CD4-positive, alpha-beta memory T cell (primary cell): ENCODE data around the gene SSC5D. TPM values are rescaled to one million over a fixed set of nuclear protein-coding genes. Genes with fewer than 3 reads are reported as not detected.
A peak's percentile ranks its signal among the peaks of the same experiment; 100 is the strongest.

Experiments
- CTCF ChIA-PET: fragments of 350-600 bp; sonication (Branson Sonifier 250); formaldehyde crosslinking; loops from one replicate; lab custom pipeline; 2021; ENCODE audit warnings: inconsistent platforms; ENCODE audit not compliant: partially characterized antibody; lab: Charles Lee
- POLR2A ChIA-PET: fragments of 350-600 bp; sonication (Branson Sonifier 250); formaldehyde crosslinking; loops from one replicate; lab custom pipeline; 2021; ENCODE audit not compliant: partially characterized antibody; lab: Charles Lee
- DNase-seq, 5 donors: peaks; one replicate each; pipeline versions ENCODE4 v3.0.0 to v3.0.0-alpha.2; 2020 to 2022; ENCODE audit warnings: mixed read lengths in 1 of 5
- H3K27ac ChIP-seq: one replicate; pipeline ENCODE4 v1.7.0; 2013; ENCODE audit warnings: low read depth, low read length
- H3K27me3 ChIP-seq: 2 replicates; pipeline ENCODE4 v1.7.0; 2013; ENCODE audit warnings: mild to moderate bottlenecking, low read length, moderate library complexity; ENCODE audit not compliant: insufficient read depth
- H3K36me3 ChIP-seq: 2 replicates; pipeline ENCODE4 v1.7.0; 2013; ENCODE audit warnings: mild to moderate bottlenecking, low read length, moderate library complexity; ENCODE audit not compliant: insufficient read depth
- H3K4me1 ChIP-seq: 2 replicates; pipeline ENCODE4 v1.7.0; 2013; ENCODE audit warnings: mild to moderate bottlenecking, low read length, moderate library complexity; ENCODE audit not compliant: insufficient read depth
- H3K4me3 ChIP-seq, 2 donors: one replicate each; pipeline ENCODE4 v1.7.0; 2013; ENCODE audit warnings: low read length in 2 of 2, mild to moderate bottlenecking in 1 of 2
- H3K9me3 ChIP-seq, 2 donors: one replicate each; pipeline ENCODE4 v1.7.0; 2013; ENCODE audit warnings: low read length in 2 of 2, control low read depth in 1 of 2; ENCODE audit not compliant: control insufficient read depth in 1 of 2
- H3K27ac Mint-ChIP-seq, 7 donors: one replicate each; pipeline ENCODE4 v1.8.0; 2020 to 2021; ENCODE audit warnings: mixed read lengths in 7 of 7, mild to moderate bottlenecking in 6 of 7, inconsistent platforms in 3 of 7, moderate library complexity in 3 of 7
- H3K27me3 Mint-ChIP-seq, 2 donors: one replicate each; pipeline ENCODE4 v1.8.0; 2020 to 2021; ENCODE audit warnings: mixed read lengths in 2 of 2
- H3K36me3 Mint-ChIP-seq, 2 donors: one replicate each; pipeline ENCODE4 v1.8.0; 2020 to 2021; ENCODE audit warnings: mixed read lengths in 2 of 2, inconsistent platforms in 1 of 2, mild to moderate bottlenecking in 1 of 2
- H3K4me1 Mint-ChIP-seq, 4 donors: one replicate each; pipeline ENCODE4 v1.8.0; 2020 to 2021; ENCODE audit warnings: mixed read lengths in 4 of 4, mild to moderate bottlenecking in 1 of 4
- H3K4me3 Mint-ChIP-seq, 8 donors: one replicate each; pipeline ENCODE4 v1.8.0; 2020 to 2021; ENCODE audit warnings: mixed read lengths in 8 of 8, mild to moderate bottlenecking in 7 of 8, moderate library complexity in 6 of 8, inconsistent platforms in 3 of 8
- H3K9me3 Mint-ChIP-seq, 8 donors: one replicate each; pipeline ENCODE4 v1.8.0; 2020 to 2021; ENCODE audit warnings: mixed read lengths in 8 of 8, mild to moderate bottlenecking in 5 of 8, inconsistent platforms in 3 of 8, moderate library complexity in 1 of 8
- intact Hi-C: fragments of 100-400 bp; cut with micrococcal nuclease; formaldehyde crosslinking; loops from one replicate; pipeline ENCODE4 v1.15.1; 2023
- polyA plus RNA-seq, 2 donors: library from polyadenylated mRNA; unstranded; fragments of 300-500 nt; fragmentation: Illumina TruSeq; gene quantifications; one replicate each; pipeline ENCODE4 v1.2.3, GENCODE V29; 2021
- total RNA-seq, 2 experiments: library from RNA; stranded (reverse); gene quantifications; one replicate each; pipeline ENCODE4 v1.2.3, GENCODE V29; 2021

The SSC5D gene
- total and polyA plus RNA-seq, 4 experiments from 2014 or later, result 0.20 to 0.36 TPM; not detected in 2

DNA sequence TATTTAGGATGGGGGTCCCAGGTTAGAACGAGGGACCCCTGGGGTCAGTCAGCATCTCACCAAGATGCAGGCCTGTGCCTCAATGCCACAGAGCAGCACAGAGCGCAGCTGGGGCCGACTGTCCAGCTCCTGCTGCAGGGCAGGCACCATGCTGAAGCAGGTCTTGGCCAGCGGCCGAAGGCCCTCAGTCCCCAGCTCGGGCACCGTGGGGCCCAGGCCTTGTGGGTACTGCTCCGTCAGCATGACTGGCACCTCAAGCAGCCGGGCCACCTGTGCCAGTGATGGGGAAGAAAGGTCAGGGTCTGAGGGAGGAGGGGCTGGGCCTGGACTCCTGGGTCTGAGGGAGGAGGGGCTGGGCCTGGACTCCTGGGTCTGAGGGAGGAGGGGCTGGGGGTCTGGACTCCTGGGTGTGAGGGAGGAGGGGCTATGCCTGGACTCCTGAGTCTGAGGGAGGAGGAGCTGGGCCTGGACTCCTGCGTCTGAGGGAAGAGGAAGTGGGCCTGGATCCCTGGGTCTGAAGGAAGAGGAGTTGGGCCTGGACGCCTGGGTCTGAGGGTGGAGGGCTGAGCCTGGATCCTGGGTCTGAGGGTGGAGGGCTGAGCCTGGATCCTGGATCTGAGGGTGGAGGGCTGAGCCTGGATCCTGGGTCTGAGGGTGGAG is 32.5 kb upstream of the SSC5D start:
- Histone ChIP-seq H3K36me3 (no peaks in the 10 kb centered on the region), H3K27me3 (no peaks in the 10 kb centered on the region), H3K9me3 (no peaks in the 10 kb centered on the region), H3K27ac (no peak overlapping the region), H3K4me1 (peaks cover 17% of the 10 kb centered on the region), H3K4me3 (no peak overlapping the region)
- Mint-ChIP-seq H3K4me1 (peaks cover 12 to 31% (median 20%) of the 10 kb centered on the region in 4 donors), H3K27ac (no peak overlapping the region), H3K9me3 (no peaks in the 10 kb centered on the region), H3K27me3 (peaks cover 7 to 15% of the 10 kb centered on the region in 2 donors), H3K36me3 (peaks cover 3 to 8% of the 10 kb centered on the region in 2 donors), H3K4me3 (no peak overlapping the region)
- ChIA-PET CTCF (no interaction called here), POLR2A (no interaction called here)
- intact Hi-C loops, result no loop called here
- DNase-seq, result peak in 1 of 5 donors; percentile 21

DNA sequence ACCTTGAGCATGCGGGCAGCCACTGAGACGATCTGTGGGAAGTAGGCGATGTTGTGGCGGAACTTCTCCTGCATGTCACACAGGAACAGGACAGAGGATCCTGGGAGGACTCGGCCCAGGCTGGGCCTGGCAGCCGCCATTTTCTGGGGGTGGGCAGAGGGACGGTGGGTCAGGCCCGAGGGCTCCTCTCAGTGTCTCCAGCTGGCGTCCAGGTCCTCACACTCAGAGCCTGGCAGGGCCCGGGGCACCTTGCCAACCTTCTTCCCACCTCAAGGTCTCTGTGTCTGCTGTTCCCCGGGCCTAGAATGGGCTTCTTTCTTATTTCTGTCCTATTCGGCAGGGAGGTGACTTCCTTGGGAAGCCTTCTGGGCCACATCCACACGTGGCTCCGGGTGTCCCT is 31.9 kb upstream of the SSC5D start:
- peaks cover 14 to 35% (median 23%) of the 10 kb centered on the region in 4 donors for H3K4me1 Mint-ChIP-seq
- ChIA-PET CTCF (no interaction called here), POLR2A (no interaction called here)
- peaks cover 3 to 8% of the 10 kb centered on the region in 2 donors for H3K36me3 Mint-ChIP-seq
- peaks cover 7 to 15% of the 10 kb centered on the region in 2 donors for H3K27me3 Mint-ChIP-seq
- no peaks in the 10 kb centered on the region for H3K9me3 Mint-ChIP-seq
- no peak overlapping the region for H3K27ac Mint-ChIP-seq
- Histone ChIP-seq H3K27me3 (no peaks in the 10 kb centered on the region), H3K9me3 (no peaks in the 10 kb centered on the region), H3K4me3 (no peak overlapping the region), H3K4me1 (peaks cover 22% of the 10 kb centered on the region), H3K36me3 (no peaks in the 10 kb centered on the region), H3K27ac (no peak overlapping the region)
- H3K4me3 Mint-ChIP-seq, result no peak overlapping the region
- intact Hi-C loops, result no loop called here
- peak in 1 of 5 donors; percentile 29 for DNase-seq

DNA sequence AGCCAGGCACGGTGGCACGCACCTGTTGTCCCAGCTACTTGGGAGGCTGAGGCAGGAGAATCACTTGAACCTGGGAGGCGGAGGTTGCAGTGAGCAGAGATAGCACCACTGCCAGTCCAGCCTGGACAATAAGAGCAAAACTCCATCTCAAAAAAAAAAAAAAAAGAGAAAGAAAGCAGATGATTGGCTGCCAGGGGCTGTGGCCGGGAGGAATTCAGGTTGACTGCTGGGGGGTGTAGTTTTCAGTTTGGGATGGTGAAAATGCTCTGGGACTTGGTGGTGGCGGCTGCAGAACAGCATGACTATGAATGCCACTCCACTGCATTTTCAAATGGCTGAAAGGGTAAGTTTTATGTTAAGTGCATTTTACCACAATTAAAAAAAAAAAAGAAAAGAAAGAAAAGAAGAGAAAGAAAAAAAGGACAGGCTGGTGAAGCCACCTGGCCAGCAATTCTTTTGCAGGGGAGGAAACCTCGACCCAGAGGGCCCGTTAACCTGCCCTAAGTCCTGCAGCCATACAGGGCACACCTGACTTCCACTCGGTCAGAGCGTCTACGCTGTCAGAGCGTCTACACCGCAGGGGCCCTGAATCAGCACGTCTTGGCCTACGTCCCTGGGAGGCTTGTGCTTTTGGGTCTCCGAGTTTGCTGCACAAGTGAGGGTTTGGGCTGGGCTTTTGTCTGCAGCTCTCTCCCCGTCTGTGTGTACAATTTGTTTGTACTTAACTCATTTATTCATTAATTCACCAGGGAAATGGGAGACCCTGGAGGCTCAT is 30.4 kb upstream of the SSC5D start:
- no peaks in the 10 kb centered on the region for H3K9me3 ChIP-seq
- H3K4me3 ChIP-seq, result no peak overlapping the region
- H3K4me1 ChIP-seq, result peaks cover 18% of the 10 kb centered on the region
- H3K4me3 Mint-ChIP-seq, result no peak overlapping the region
- no peaks in the 10 kb centered on the region for H3K27me3 ChIP-seq
- H3K27ac ChIP-seq, result no peak overlapping the region
- intact Hi-C loops, result no loop called here
- no peaks in the 10 kb centered on the region for H3K36me3 ChIP-seq
- peaks cover 5 to 8% of the 10 kb centered on the region in 2 donors for H3K36me3 Mint-ChIP-seq
- H3K9me3 Mint-ChIP-seq, result peaks cover 0 to 2% (median 0%) of the 10 kb centered on the region in 8 donors
- no peak for DNase-seq
- H3K27ac Mint-ChIP-seq, result no peak overlapping the region
- peaks cover 3 to 13% of the 10 kb centered on the region in 2 donors for H3K27me3 Mint-ChIP-seq
- ChIA-PET CTCF (interaction anchor here (0.7 to 2.1 kb wide), 2 partner anchors 9 to 156 kb away, joined by 3 to 15 read pairs; no protein-coding TSS in a partner anchor), POLR2A (interaction anchor here (1.8 kb wide), 1 partner anchor 19 kb away, joined by 6 read pairs; the partner anchor contains the start of gene ZNF628)
- H3K4me1 Mint-ChIP-seq, result peaks cover 17 to 44% (median 26%) of the 10 kb centered on the region in 4 donors

DNA sequence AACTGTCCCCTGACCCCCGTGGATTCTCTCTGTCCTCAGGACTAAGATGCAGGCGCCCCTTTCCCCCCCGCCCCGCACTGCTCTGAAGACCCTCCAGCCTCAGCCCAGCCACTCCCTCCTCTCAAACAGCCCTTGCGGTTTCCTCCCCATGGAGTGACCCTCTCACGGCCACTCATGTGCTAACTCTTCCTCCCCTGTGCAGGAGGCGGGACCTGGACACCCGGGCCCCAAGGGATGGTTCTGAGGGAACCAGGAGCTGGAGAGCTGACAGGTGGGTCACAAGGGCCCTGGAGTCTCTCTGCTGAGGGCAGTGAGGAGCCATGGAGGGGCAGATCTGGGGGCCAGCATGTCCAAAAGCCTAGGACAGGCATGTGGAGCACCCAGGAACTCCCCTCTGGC is 28.7 kb upstream of the SSC5D start:
- Histone ChIP-seq H3K9me3 (no peaks in the 10 kb centered on the region), H3K4me1 (peaks cover 18% of the 10 kb centered on the region), H3K27me3 (no peaks in the 10 kb centered on the region), H3K27ac (no peak overlapping the region), H3K36me3 (no peaks in the 10 kb centered on the region), H3K4me3 (no peak overlapping the region)
- intact Hi-C loops, result no loop called here
- Mint-ChIP-seq H3K27ac (peak overlapping the region in 1 of 7 donors; percentile 42), H3K27me3 (peaks cover 0 to 3% of the 10 kb centered on the region in 2 donors), H3K4me1 (peaks cover 11 to 34% (median 21%) of the 10 kb centered on the region in 4 donors), H3K36me3 (peaks cover 5 to 8% of the 10 kb centered on the region in 2 donors), H3K4me3 (peak overlapping the region in 2 of 8 donors; percentile 86 to 90), H3K9me3 (peaks cover 0 to 2% (median 0%) of the 10 kb centered on the region in 8 donors)
- POLR2A ChIA-PET, result interaction anchor here (1.2 to 1.8 kb wide), 2 partner anchors 17 to 121 kb away, joined by 3 to 6 read pairs; partner anchors contain the start of gene ZNF628
- DNase-seq, result peak in 1 of 5 donors; percentile 11
- CTCF ChIA-PET, result interaction anchor here (1.3 to 2.1 kb wide), 2 partner anchors 8 to 44 kb away, joined by 3 to 15 read pairs; no protein-coding TSS in a partner anchor

DNA sequence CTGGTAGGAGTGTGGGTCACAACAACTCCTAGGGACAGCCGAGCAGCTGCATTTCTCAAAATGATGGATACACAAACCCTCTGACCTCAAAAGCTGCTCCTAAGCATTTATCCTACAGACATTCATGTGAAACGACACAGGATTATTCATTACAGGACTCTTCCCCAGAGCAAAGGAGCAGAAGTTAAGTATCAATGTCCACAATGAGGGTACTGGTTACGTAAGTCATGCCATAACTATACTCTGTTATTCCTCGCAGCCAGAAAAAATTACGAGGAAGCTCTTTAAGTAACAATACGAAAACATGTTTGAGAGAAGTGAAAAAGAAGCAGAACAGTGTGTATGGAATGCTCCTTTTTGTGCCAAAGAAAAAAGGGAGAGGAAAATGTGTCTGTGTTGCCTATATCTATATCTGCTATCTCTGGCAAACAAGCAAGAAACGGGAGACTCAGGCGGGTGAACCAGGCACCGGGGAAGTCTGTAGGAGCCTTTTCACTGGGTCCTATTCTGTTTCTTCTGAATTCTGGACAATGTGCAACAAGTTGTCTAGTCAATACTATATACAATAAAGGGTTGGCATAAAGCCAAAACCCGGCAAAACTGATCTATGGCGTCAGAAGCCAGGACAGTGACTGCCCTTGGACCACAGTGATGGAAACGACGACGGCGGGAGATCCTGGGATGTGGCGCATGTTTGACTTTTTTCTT is 28.1 kb upstream of the SSC5D start:
- DNase-seq, result peak in 1 of 5 donors; percentile 33
- peaks cover 11 to 31% (median 21%) of the 10 kb centered on the region in 4 donors for H3K4me1 Mint-ChIP-seq
- no peaks in the 10 kb centered on the region for H3K9me3 ChIP-seq
- peaks cover 2 to 5% of the 10 kb centered on the region in 2 donors for H3K36me3 Mint-ChIP-seq
- no peaks in the 10 kb centered on the region for H3K27me3 Mint-ChIP-seq
- no peak overlapping the region for H3K4me3 ChIP-seq
- ChIA-PET CTCF (interaction anchor here (1.3 to 2.1 kb wide), 2 partner anchors 7 to 44 kb away, joined by 3 to 15 read pairs; no protein-coding TSS in a partner anchor), POLR2A (interaction anchor here (1.2 to 1.8 kb wide), 2 partner anchors 16 to 121 kb away, joined by 3 to 6 read pairs; partner anchors contain the start of gene ZNF628)
- intact Hi-C loops, result loop anchor here (2.0 kb wide), 1 partner anchor 45 kb away; no protein-coding TSS in a partner anchor
- peaks cover 18% of the 10 kb centered on the region for H3K4me1 ChIP-seq
- peak overlapping the region in 4 of 7 donors; percentile 36 to 82 (median 72) for H3K27ac Mint-ChIP-seq
- peaks cover 0 to 2% (median 0%) of the 10 kb centered on the region in 8 donors for H3K9me3 Mint-ChIP-seq
- peak overlapping the region; percentile 66 to 97 (median 88) for H3K4me3 Mint-ChIP-seq
- H3K27ac ChIP-seq, result no peak overlapping the region
- H3K27me3 ChIP-seq, result no peaks in the 10 kb centered on the region
- H3K36me3 ChIP-seq, result no peaks in the 10 kb centered on the region

DNA sequence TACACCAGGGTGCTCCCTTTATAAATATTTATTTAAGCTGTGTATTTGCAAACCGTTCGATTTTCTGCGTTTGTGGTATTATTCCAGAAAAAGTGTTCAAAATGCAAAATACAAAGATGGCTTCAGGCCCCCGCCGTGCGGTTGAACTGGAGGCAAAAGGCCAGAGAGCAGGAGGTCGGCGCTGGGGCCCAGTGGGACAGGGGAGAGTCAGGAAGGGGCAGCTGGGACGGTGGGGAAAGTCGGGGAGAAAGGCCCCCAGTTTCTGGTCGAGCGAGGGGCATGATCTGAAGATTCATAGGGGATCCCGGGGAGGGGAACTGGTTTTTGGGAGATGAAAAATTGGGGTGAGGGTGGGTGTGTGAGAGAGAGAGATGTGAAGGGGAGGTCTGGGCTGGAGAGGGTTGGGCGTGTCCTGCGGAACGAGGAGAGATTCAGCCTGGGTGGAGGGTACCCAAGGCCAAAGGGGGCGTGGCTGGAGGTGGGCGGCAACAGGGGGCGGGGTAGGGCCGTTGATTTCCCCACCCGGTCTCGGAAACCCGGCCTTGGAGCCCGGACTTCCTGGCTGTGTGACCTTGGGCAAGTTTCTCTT is 27.5 kb upstream of the SSC5D start:
- ChIA-PET CTCF (no interaction called here), POLR2A (no interaction called here)
- Histone ChIP-seq H3K27me3 (no peaks in the 10 kb centered on the region), H3K36me3 (no peaks in the 10 kb centered on the region), H3K4me1 (peaks cover 18% of the 10 kb centered on the region), H3K4me3 (peak overlapping the region; percentile 42 to 97), H3K9me3 (no peaks in the 10 kb centered on the region), H3K27ac (peak overlapping the region; percentile 67)
- Mint-ChIP-seq H3K36me3 (peaks cover 2 to 5% of the 10 kb centered on the region in 2 donors), H3K27ac (peak overlapping the region in 6 of 7 donors; percentile 70 to 97 (median 86)), H3K27me3 (no peaks in the 10 kb centered on the region), H3K4me3 (peak overlapping the region; percentile 86 to 97 (median 92)), H3K4me1 (peaks cover 11 to 31% (median 21%) of the 10 kb centered on the region in 4 donors), H3K9me3 (peaks cover 0 to 2% (median 0%) of the 10 kb centered on the region in 8 donors)
- intact Hi-C loops, result loop anchor here (1.0 to 2.0 kb wide), 3 partner anchors 16 to 52 kb away; partner anchors contain the start of gene ZNF628
- DNase-seq, result peak in 1 of 5 donors; percentile 14
